SK-N-SH treated with all-trans-retinoic acid at 6 μM for 48 hours (cell line): Measurements from ENCODE around the gene FAM120A.

Experiments
- ATAC-seq: fragments of 200-7000 bp; cut with Tn5 transposase; 3 replicates; pipeline ENCODE4 v1.9.1; 2020; ENCODE audit warnings: mild to moderate bottlenecking, moderate library complexity
- ARNTL ChIP-seq: fragments of 450-650 bp; formaldehyde crosslinking; IDR thresholded peaks from 2 replicates; pipeline ENCODE4 v1.5.0; 2020; ENCODE audit warnings: low read depth, mild to moderate bottlenecking, moderate library complexity, borderline replicate concordance
- BACH2 ChIP-seq: fragments of 250-450 bp; sonication (Bioruptor Pico); IDR thresholded peaks from 2 replicates; pipeline ENCODE4 v1.9.0; 2021; ENCODE audit warnings: mild to moderate bottlenecking, borderline replicate concordance
- CSDC2 ChIP-seq: fragments of 250-450 bp; sonication (Bioruptor Pico); IDR thresholded peaks from 2 replicates; pipeline ENCODE4 v1.5.0; 2020; ENCODE audit warnings: mild to moderate bottlenecking, moderate library complexity
- GLIS3 ChIP-seq: fragments of 250-450 bp; sonication (Bioruptor Pico); IDR thresholded peaks from 2 replicates; pipeline ENCODE4 v1.5.0; 2020; ENCODE audit warnings: mild to moderate bottlenecking, moderate library complexity
- ISL1 ChIP-seq: fragments of 250-450 bp; sonication (Bioruptor Pico); IDR thresholded peaks from 2 replicates; pipeline ENCODE4 v2.1.2; 2022; ENCODE audit warnings: mild to moderate bottlenecking, moderate library complexity
- OSR1 ChIP-seq: fragments of 250-450 bp; sonication (Bioruptor Pico); IDR thresholded peaks from 2 replicates; pipeline ENCODE4 v1.8.0; 2022; ENCODE audit warnings: moderate library complexity, mild to moderate bottlenecking, inconsistent platforms
- PATZ1 ChIP-seq: fragments of 250-450 bp; sonication (Bioruptor Pico); IDR thresholded peaks from 2 replicates; pipeline ENCODE4 v1.8.0; 2020; ENCODE audit warnings: mild to moderate bottlenecking, moderate library complexity, borderline replicate concordance
- POU6F1 ChIP-seq: fragments of 250-450 bp; sonication (Bioruptor Pico); IDR thresholded peaks from 2 replicates; pipeline ENCODE4 v1.8.0; 2021; ENCODE audit warnings: low read depth, mild to moderate bottlenecking, moderate library complexity, borderline replicate concordance
- PPARA ChIP-seq: fragments of 250-450 bp; sonication (Bioruptor Pico); IDR thresholded peaks from 2 replicates; pipeline ENCODE4 v1.5.0; 2020; ENCODE audit warnings: mild to moderate bottlenecking, borderline replicate concordance
- RARB ChIP-seq: fragments of 250-450 bp; sonication (Bioruptor Pico); IDR thresholded peaks from 2 replicates; pipeline ENCODE4 v1.8.0; 2021; ENCODE audit warnings: mild to moderate bottlenecking, moderate library complexity
- SNAI2 ChIP-seq: fragments of 250-450 bp; sonication (Bioruptor Pico); IDR thresholded peaks from 2 replicates; pipeline ENCODE4 v1.5.0; 2020; ENCODE audit warnings: mild to moderate bottlenecking, moderate library complexity
- TCF4 ChIP-seq: fragments of 250-450 bp; sonication (Bioruptor Pico); IDR thresholded peaks from 2 replicates; pipeline ENCODE4 v1.8.0; 2021; ENCODE audit warnings: mild to moderate bottlenecking, moderate library complexity, borderline replicate concordance
- TOX ChIP-seq: fragments of 250-450 bp; sonication (Bioruptor Pico); IDR thresholded peaks from 2 replicates; pipeline ENCODE4 v1.8.0; 2021; ENCODE audit warnings: mild to moderate bottlenecking, moderate library complexity, borderline replicate concordance
- TSHZ2 ChIP-seq: fragments of 250-450 bp; sonication (Bioruptor Pico); IDR thresholded peaks from 2 replicates; pipeline ENCODE4 v1.5.0; 2020; ENCODE audit warnings: mild to moderate bottlenecking, moderate library complexity
- ZC3H10 ChIP-seq: fragments of 250-450 bp; sonication (Bioruptor Pico); IDR thresholded peaks from 2 replicates; pipeline ENCODE4 v1.5.1; 2021; ENCODE audit warnings: mild to moderate bottlenecking, moderate library complexity
- ZFP3 ChIP-seq: fragments of 250-450 bp; sonication (Bioruptor Pico); IDR thresholded peaks from 2 replicates; pipeline ENCODE4 v1.5.0; 2020; ENCODE audit warnings: mild to moderate bottlenecking, moderate library complexity
- ZNF70 ChIP-seq: fragments of 450-650 bp; formaldehyde crosslinking; IDR thresholded peaks from 2 replicates; pipeline ENCODE4 v1.5.0; 2020; ENCODE audit warnings: mild to moderate bottlenecking, moderate library complexity
- ZNF8 ChIP-seq: fragments of 450-650 bp; formaldehyde crosslinking; IDR thresholded peaks from 2 replicates; pipeline ENCODE4 v1.5.0; 2020; ENCODE audit warnings: mild to moderate bottlenecking, moderate library complexity
- TF ChIP-seq, protein P1 (sequence below): fragments of 250-450 bp; sonication (Bioruptor Pico); IDR thresholded peaks from 2 replicates; pipeline ENCODE4 v1.5.1; 2021; ENCODE audit warnings: mild to moderate bottlenecking, moderate library complexity

The FAM120A gene

GRCh38 chr9:93467062-93467416, 15.6 kb downstream of the FAM120A start (continued):
- TF ChIP-seq TSHZ2, result no peak
- TF ChIP-seq GLIS3 (CRISPR knock-in tag), result no peak
- no peak for TF ChIP-seq TCF4 (CRISPR knock-in tag)
- TF ChIP-seq, all 23 proteins: peak for 0

GRCh38 chr9:93467462-93467861, 16.0 kb downstream of the FAM120A start:
- no peak for TF ChIP-seq POU6F1 (CRISPR knock-in tag)
- no peak for ATAC-seq

- no peak for TF ChIP-seq ZC3H10 (CRISPR knock-in tag)
- peak; percentile 90 for ATAC-seq
Observed at GRCh38 chr9:93468763-93469456, 17.4 kb downstream of the FAM120A start.

DNA sequence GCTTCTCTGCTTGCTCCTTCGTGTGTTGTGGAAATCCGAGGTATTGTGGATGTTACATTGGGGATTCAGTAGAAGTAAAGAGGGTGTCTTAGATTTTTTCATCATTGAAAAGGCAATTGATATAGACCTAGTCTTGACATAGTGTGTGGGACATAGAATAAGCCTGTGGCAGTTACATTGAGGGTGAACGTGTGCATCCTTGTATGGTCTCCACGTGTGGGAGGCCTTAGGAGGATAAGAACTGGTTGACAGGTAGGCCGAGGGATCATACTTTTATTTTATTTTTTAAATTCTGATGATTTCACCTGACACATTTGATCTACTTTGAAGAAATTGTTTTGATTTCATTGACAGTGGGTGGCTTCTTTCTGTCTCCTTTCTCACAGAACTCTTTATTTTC, 18.9 kb downstream of the FAM120A start:
- no peak for ATAC-seq
- TF ChIP-seq TSHZ2 (no peak), SNAI2 (CRISPR knock-in tag) (no peak), PPARA (CRISPR knock-in tag) (no peak), TOX (CRISPR knock-in tag) (no peak), ZNF70 (CRISPR knock-in tag) (no peak), RARB (CRISPR knock-in tag) (no peak), ARNTL (no peak), GLIS3 (CRISPR knock-in tag) (no peak), BACH2 (CRISPR knock-in tag) (no peak), ZFP3 (CRISPR knock-in tag) (no peak), CSDC2 (CRISPR knock-in tag) (no peak), OSR1 (CRISPR knock-in tag) (no peak), ISL1 (no peak)
- TF ChIP-seq, all 23 proteins: peak for 0

DNA sequence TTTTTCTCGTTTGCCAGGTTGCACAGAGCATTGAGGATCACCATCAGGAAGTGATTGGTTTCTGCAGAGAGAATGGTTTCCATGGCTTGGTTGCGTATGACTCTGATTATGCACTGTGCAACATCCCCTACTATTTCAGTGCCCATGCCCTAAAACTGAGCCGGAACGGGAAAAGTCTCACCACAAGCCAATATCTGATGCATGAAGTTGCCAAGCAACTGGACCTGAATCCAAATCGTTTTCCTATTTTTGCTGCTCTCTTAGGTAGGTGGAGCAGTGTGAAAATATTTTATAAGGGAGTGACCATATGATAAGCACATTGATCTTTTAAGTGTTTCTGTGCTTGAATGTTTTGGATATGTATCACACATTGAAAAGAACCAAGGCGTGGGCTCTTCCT, 19.6 kb downstream of the FAM120A start:
- ATAC-seq, result no peak
- TF ChIP-seq OSR1 (CRISPR knock-in tag) (no peak), ZC3H10 (CRISPR knock-in tag) (no peak), ZNF8 (CRISPR knock-in tag) (no peak), ISL1 (no peak), PPARA (CRISPR knock-in tag) (no peak), PATZ1 (CRISPR knock-in tag) (no peak), ARNTL (no peak), GLIS3 (CRISPR knock-in tag) (no peak), ZNF70 (CRISPR knock-in tag) (no peak), TOX (CRISPR knock-in tag) (no peak), TSHZ2 (no peak), RARB (CRISPR knock-in tag) (no peak), CSDC2 (CRISPR knock-in tag) (no peak)
- TF ChIP-seq, protein P1, sequence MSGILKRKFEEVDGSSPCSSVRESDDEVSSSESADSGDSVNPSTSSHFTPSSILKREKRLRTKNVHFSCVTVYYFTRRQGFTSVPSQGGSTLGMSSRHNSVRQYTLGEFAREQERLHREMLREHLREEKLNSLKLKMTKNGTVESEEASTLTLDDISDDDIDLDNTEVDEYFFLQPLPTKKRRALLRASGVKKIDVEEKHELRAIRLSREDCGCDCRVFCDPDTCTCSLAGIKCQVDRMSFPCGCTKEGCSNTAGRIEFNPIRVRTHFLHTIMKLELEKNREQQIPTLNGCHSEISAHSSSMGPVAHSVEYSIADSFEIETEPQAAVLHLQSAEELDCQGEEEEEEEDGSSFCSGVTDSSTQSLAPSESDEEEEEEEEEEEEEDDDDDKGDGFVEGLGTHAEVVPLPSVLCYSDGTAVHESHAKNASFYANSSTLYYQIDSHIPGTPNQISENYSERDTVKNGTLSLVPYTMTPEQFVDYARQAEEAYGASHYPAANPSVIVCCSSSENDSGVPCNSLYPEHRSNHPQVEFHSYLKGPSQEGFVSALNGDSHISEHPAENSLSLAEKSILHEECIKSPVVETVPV (CRISPR knock-in tag), result no peak
